Measurements from ENCODE around the gene NCOR2. TPM values are rescaled to one million over a fixed set of nuclear protein-coding genes. Genes with fewer than 3 reads are reported as not detected.

Gene NCOR2
- total and polyA plus RNA-seq, 8 donors = 49.6 to 148 (median 98.6) TPM

DNA sequence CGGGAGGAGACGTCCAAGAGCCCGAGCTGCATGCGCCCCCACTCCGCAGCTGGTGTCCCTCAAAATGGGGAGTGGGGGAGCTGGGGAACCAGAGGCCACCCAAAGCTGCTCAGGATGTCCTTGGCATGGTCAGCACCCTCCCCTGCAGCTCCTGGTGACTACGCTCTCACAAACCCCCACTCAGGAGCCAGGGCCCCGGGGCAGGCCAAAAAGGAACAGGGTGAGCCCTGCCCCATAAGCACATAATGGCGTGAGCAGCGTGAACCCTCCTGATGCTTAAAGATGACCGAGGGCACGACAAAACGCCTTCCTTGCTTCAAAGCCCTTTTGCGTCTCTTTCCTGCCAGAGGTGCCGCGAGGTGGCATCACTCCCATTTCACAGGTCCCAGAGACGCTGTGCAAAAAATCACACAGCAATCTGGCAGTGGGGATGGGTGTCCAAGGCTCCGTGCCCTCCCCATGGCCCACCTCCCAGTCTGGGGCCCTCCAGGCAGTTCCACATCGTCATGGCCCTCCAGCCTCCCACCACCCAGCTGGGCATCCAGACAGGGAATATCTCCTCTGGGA is 13.5 kb downstream of the NCOR2 start:
- intact Hi-C loops (cut with DNase I) = no loop called here
- Histone ChIP-seq H3K4me3 (no peak overlapping the region), H3K9me3 (no peaks in the 10 kb centered on the region), H3K27me3 (no peaks in the 10 kb centered on the region), H3K4me1 (peaks cover 3 to 21% (median 5%) of the 10 kb centered on the region in 3 donors), H3K36me3 (no peaks in the 10 kb centered on the region), H3K27ac (no peak overlapping the region)
- FAIRE-seq = no peak
- TF ChIP-seq, protein P1, sequence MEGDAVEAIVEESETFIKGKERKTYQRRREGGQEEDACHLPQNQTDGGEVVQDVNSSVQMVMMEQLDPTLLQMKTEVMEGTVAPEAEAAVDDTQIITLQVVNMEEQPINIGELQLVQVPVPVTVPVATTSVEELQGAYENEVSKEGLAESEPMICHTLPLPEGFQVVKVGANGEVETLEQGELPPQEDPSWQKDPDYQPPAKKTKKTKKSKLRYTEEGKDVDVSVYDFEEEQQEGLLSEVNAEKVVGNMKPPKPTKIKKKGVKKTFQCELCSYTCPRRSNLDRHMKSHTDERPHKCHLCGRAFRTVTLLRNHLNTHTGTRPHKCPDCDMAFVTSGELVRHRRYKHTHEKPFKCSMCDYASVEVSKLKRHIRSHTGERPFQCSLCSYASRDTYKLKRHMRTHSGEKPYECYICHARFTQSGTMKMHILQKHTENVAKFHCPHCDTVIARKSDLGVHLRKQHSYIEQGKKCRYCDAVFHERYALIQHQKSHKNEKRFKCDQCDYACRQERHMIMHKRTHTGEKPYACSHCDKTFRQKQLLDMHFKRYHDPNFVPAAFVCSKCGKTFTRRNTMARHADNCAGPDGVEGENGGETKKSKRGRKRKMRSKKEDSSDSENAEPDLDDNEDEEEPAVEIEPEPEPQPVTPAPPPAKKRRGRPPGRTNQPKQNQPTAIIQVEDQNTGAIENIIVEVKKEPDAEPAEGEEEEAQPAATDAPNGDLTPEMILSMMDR (IDR thresholded peaks at IDR 0.05) = no peak
- 90 to 92% methylated on average over 18 of the region's 18 CpGs for WGBS, 2 donors
- DNase-seq = peak in 1 of 6 donors; percentile 44
- no peak for ATAC-seq

DNA sequence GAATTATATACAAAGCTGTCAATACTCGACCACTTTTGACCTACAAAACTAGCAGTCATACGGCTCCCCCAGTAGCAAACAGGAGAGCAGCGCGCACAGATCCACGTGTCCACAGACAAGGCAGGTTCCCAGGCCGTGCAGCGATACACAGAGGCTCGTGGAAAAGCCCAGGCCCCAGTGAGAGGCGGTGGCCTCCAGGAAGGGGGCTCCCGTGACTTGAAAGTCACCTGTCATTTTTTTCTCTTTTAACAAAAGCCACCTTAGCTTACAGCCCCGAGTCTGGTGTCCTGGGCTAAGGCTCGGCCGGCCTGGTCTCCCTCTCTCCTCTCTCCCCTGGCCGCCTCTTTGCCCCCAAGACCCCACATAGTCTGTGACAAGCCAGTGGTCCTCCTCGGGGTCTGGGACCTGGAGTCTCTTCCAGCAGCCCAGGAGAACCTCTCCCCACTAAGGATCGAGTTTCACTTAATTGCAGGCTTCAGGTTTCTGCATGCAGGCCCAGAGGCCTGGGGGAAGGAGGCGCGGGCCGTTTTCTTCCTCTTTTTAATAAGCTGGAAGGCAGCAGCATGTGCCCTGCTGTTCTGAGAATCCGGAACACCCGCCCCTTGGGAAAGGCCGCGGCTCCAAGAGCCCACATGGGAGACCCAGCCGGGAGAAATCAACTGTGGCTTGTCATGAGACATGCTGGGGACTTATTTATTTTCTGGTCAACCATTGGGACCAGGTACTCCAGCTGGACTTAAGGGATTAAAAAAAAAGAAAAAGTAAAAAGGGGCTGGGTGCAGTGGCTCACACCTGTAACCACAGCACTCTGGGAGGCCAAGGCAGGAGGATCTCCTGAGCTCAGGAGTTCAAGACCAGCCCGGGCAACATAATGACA is 15.9 kb downstream of the NCOR2 start:
- Histone ChIP-seq H3K4me3 (no peak overlapping the region), H3K36me3 (no peaks in the 10 kb centered on the region), H3K4me1 (peaks cover 3 to 23% (median 5%) of the 10 kb centered on the region in 3 donors), H3K27ac (peak overlapping the region; percentile 45 to 82 (median 52)), H3K9me3 (no peaks in the 10 kb centered on the region), H3K27me3 (no peaks in the 10 kb centered on the region)
- FAIRE-seq (no peak), ATAC-seq (peak in 3 of 4 donors; percentile 23 to 53 (median 25)), DNase-seq (peak in 2 of 6 donors; percentile 53 to 59)
- TF ChIP-seq, protein P1 (IDR thresholded peaks at IDR 0.05) = no peak
- WGBS, 2 donors = 66 to 68% methylated on average over 25 of the region's 25 CpGs
- intact Hi-C loops (cut with DNase I) = no loop called here

DNA sequence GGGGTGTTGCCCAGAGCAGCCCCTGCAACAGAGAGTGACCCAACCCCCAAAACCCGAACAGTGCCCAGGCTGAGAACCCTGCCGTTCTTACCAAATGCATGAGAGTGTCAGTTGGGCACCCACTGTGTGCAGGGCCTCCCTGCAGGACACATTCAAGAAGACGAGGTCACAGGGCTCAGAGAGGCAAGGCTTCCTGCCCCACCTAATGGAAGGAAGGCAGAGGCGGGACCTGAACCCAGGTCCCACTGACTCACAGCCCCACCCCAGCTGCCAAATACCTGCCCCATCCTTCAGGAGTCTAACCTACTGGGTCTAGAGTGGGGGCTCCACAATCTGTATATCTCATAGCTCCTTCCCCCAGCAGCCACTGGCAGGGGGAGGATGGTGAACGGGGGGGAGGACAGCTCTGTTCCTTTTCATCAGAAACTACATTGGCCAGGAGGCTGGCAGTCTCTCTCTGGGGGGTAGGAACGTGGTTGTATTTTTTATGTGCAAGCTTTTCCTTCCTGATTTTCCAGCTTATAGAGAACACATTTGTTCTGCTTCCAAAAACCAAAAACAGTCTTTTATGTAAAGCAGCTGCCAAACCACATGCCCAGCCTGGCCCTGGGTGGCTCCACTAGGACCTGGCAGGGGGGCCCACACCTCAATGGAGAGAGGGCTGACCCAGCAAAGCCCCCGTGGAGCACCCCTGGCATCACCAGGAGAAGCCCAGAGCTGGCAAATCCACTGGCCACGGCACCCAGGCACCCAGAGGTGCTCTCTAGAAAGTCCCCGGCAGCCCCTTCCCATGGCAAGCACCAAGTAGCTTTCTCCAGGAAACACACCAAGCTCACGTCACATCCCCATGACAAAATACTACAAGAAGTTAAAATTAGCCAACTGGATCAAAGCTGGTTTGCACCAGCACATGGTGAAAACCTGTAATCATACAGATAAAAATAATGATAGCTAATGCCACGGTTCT is 17.0 kb downstream of the NCOR2 start:
- Histone ChIP-seq H3K9me3 (no peaks in the 10 kb centered on the region), H3K4me3 (no peak overlapping the region), H3K36me3 (no peaks in the 10 kb centered on the region), H3K27ac (peak overlapping the region; percentile 45 to 82 (median 52)), H3K4me1 (peaks cover 3 to 23% (median 5%) of the 10 kb centered on the region in 3 donors), H3K27me3 (no peaks in the 10 kb centered on the region)
- ATAC-seq = peak in 3 of 4 donors; percentile 20 to 29 (median 29)
- WGBS, 2 donors = 55 to 60% methylated on average over 11 of the region's 11 CpGs
- intact Hi-C loops (cut with DNase I) = no loop called here
- no peak for FAIRE-seq
- TF ChIP-seq, protein P1 (IDR thresholded peaks at IDR 0.05) = no peak
- peak in 1 of 6 donors; percentile 54 for DNase-seq

DNA sequence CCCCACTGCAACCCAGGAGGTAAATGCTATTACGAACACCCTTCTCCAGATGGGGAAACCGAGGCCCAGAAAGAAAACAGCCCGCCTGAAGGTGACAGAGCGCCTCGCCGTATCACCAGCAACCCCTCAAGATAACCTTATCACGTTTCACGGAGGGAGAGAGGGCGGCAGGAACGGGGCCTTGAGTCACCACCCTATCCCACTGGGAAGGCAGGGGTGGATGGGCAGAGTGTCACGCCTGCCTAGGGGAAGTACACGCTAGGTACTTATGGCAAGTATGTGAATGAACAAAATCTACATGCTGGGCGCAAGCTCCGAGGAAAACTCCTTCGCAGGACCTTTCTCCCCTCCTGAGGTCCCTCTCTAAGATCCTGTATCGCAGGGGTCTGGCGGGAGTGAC is 17.8 kb downstream of the NCOR2 start:
- no peaks in the 10 kb centered on the region for H3K9me3 ChIP-seq
- TF ChIP-seq, protein P1 (IDR thresholded peaks at IDR 0.05) = no peak
- DNase-seq (no peak), ATAC-seq (peak in 1 of 4 donors; percentile 9), FAIRE-seq (no peak)
- H3K27me3 ChIP-seq = no peaks in the 10 kb centered on the region
- intact Hi-C loops (cut with DNase I) = no loop called here
- H3K36me3 ChIP-seq = no peaks in the 10 kb centered on the region
- peak overlapping the region in 3 of 4 donors; percentile 46 to 82 (median 58) for H3K27ac ChIP-seq
- 75 to 76% methylated on average over 16 to 17 of the region's 17 CpGs for WGBS, 2 donors
- H3K4me3 ChIP-seq = no peak overlapping the region
- peaks cover 3 to 23% (median 5%) of the 10 kb centered on the region in 3 donors for H3K4me1 ChIP-seq

Measured in pancreas (tissue), 10 donors.